Astrocyte of the hippocampus (primary cell): ENCODE results near the gene C2orf69.

Experiments used
- DNase-seq: peaks from one replicate; pipeline ENCODE4 v3.0.0; 2011; ENCODE audit warnings: low read depth, low spot score

Gene C2orf69

DNA sequence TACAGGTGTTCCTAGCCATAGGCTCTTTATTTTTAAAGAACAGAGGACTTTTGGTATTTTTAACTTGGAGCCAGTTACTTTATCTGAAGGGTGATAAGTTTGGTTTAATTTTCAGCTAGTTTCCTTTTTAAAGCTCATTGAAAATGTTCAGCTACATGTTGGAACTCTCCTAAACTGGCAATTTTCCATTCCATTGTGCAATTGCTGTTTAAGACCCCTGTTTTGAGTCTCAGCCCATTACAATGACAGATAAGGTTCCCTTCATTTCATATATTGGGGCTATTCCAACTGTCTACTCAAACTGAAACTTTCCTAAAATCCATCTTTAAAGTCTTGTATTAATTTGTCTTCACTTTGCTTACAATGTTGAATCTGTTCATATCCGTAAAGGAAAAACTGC, 55.9 kb downstream of the C2orf69 start:
- no peak for DNase-seq

DNA sequence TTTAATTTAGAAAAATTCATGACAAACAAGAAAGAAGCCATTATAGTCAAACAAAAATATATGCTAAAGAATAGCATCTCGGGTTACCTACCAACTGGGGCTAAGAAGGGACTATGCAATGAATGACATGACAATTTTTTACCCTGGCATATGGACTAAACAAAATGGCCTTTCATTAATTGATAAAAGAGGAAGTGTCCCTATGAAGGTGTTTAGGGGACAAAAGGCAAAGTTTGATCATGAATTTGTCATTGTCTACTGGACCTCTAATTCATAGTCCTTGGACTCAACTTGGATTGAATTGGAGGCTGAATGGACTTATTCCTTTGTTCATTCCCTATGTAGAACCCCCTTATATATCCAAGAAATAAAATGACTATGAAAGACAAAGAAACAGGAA, 57.0 kb downstream of the C2orf69 start:
- DNase-seq = no peak

DNA sequence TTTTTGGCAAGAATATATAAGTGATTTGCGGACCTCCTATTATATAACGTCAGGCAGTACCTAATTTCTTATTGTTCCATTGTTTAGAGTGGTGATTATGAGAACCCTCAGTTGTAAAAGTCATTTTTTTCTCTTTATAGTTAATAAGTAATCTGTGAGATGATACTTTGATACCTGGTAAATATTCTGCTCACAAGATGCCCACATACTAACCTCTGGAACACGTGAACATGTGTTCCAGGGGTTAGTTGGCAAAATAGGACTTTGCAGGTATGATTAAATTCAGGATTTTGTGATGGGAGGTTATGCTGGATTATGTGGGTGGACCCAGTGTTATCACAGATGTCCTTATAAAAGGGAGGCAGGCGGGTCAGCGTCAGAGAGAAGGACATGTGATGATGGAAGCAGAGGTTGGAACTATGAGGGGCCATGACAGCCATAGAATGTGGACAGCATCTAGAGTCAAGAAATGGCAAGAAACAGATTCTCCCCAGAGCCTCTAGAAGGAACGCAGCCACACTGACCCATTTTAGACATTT, 61.1 kb downstream of the C2orf69 start:
- no peak for DNase-seq

DNA sequence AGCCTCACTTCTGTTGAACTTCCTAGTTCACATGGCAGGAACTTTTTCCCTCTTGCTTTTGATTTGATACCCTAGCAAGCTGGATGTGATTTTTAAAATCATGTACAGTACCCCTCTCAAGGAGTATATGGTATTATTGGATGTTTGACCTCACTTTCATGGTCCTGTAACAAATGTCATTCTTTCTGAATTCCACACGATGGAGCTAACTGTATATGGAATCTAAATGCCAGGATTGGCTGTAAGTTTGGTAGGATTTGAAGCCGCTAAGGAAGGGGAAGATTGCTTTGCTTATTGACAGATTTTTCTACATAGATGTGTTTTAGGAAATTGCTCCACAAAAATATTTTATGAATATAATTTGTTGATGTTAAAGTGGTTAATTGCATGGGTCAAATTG, 62.6 kb downstream of the C2orf69 start:
- DNase-seq = peak; percentile 65

DNA sequence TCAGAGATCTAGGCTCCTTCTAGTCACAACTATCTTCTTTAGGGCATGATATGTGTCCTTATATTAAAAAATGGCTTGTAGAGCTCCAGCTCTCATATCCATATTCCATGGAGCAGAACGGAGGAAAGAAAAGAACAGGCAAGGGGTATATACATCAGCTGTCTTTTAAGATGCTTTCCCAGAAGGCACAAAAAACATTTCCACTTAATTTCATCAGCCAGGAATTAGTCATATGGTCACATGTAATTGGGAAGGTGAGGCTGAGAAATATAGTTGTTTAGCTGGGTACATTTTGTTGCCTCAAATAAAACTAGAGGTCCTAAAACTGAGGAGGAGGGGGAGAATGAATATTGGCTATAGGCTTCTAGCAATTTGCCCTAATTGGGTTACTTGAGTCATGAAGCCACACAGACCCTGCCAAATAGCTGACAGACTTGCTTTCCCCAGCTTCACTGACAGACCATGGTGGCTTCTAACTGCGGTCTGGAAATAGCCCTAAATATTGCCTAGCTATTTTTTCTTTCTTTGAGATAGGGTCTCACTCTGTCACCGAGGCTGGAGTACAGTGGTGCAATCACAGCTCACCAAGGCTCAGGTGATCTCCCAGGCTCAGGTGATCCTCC, 64.3 kb downstream of the C2orf69 start:
- no peak for DNase-seq
